Caco-2 (cell line): ENCODE measurements around the gene LBHD2. TPM values are rescaled to one million over a fixed set of nuclear protein-coding genes. Genes with fewer than 3 reads are reported as not detected.

Source experiments
- BruUV-seq: library from RNA; stranded (reverse); fragments of 400-500 nt; replicated peaks from 2 replicates; lab custom pipeline; 2021; lab: Mats Ljungman, UMichigan
- CTCF ChIA-PET: fragments of 300-600 bp; sonication (Branson Sonifier 250); formaldehyde crosslinking; loops from one replicate; lab custom pipeline; 2022; ENCODE audit warnings: antibody characterized with exemption; lab: Charles Lee
- POLR2A ChIA-PET: fragments of 300-600 bp; sonication (Branson Sonifier 250); formaldehyde crosslinking; loops from one replicate; lab custom pipeline; 2022; ENCODE audit warnings: antibody characterized with exemption; lab: Charles Lee
- DNase-seq, 2 experiments: peaks; one replicate each; pipeline versions ENCODE4 v3.0.0 to v3.0.0-alpha.2; 2020 to 2022
- H3K27me3 ChIP-seq: replicated peaks from 2 replicates; pipeline ENCODE4 v1.6.0; 2011; ENCODE audit warnings: low read length; ENCODE audit not compliant: control insufficient read depth, insufficient read depth
- H3K36me3 ChIP-seq: 2 replicates; pipeline ENCODE4 v1.5.1; 2011; ENCODE audit warnings: low read length; ENCODE audit not compliant: control insufficient read depth, insufficient read depth
- H3K4me1 ChIP-seq: fragments of 250-450 bp; sonication (Bioruptor Pico); 2 replicates; pipeline ENCODE4 v1.5.1; 2020; ENCODE audit warnings: mild to moderate bottlenecking
- H3K4me3 ChIP-seq: 2 replicates; pipeline ENCODE4 v1.5.1; 2011; ENCODE audit warnings: low read depth, mild to moderate bottlenecking, control low read depth, low read length
- H3K9me3 ChIP-seq: fragments of 250-450 bp; sonication (Bioruptor Pico); 2 replicates; pipeline ENCODE4 v1.5.1; 2020; ENCODE audit warnings: mild to moderate bottlenecking, moderate library complexity
- H3K27ac Mint-ChIP-seq: one replicate; pipeline ENCODE4 v1.8.0; 2022; ENCODE audit warnings: mixed read lengths; ENCODE audit not compliant: unreplicated experiment
- H3K27me3 Mint-ChIP-seq: one replicate; pipeline ENCODE4 v1.8.0; 2022; ENCODE audit warnings: mixed read lengths; ENCODE audit not compliant: insufficient read depth, unreplicated experiment
- H3K36me3 Mint-ChIP-seq: one replicate; pipeline ENCODE4 v1.8.0; 2022; ENCODE audit warnings: mild to moderate bottlenecking, mixed read lengths; ENCODE audit not compliant: insufficient read depth, unreplicated experiment
- H3K4me1 Mint-ChIP-seq: one replicate; pipeline ENCODE4 v1.8.0; 2022; ENCODE audit warnings: low read depth, mixed read lengths; ENCODE audit not compliant: unreplicated experiment
- H3K4me3 Mint-ChIP-seq: one replicate; pipeline ENCODE4 v1.8.0; 2022; ENCODE audit warnings: mild to moderate bottlenecking, moderate library complexity, mixed read lengths; ENCODE audit not compliant: unreplicated experiment
- H3K9me3 Mint-ChIP-seq: one replicate; pipeline ENCODE4 v1.8.0; 2022; ENCODE audit warnings: mixed read lengths; ENCODE audit not compliant: unreplicated experiment
- intact Hi-C: fragments of 100-400 bp; cut with micrococcal nuclease; formaldehyde crosslinking; loops from one replicate; pipeline ENCODE4 v1.10.0; 2022; ENCODE audit not compliant: unreplicated experiment
- total RNA-seq: library from RNA; stranded (reverse); gene quantifications from 2 replicates; pipeline ENCODE4 v1.2.3, GENCODE V29; 2022
- TF ChIP-seq, protein P1 (sequence below), 2 experiments: fragments of 200-600 bp in 1 of 2; IDR thresholded peaks; 1 replicate in 1 of 2; 2 replicates in 1 of 2; pipeline versions ENCODE4 v1.5.1 to v1.8.0; 2011 to 2022; ENCODE audit warnings: antibody characterized with exemption in 1 of 2, control low read depth in 1 of 2, inconsistent platforms in 1 of 2, low read depth in 1 of 2, low read length in 1 of 2, mild to moderate bottlenecking in 1 of 2, moderate library complexity in 1 of 2; ENCODE audit not compliant: insufficient read depth in 1 of 2, severe bottlenecking in 1 of 2, unreplicated experiment in 1 of 2

Gene LBHD2
- total RNA-seq, 1 experiment from 2014 or later = not detected

DNA sequence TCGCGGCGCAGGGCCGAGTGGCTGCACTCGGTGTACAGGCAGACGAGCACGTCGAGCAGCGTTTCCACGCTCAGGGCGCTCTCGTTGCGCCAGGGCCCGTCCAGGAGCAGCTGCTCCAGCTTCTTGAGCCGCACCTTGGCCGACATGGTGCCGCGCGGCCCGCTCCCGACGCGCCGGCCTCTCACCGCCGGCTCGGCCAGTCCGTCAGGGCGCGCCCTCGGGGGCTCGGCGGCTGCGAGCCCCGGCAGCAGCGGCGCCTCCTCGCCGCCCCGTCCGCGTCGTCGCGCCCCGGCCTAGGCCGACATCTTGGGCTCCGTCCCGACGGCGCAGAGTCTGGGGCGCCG lies 27.0 kb upstream of the LBHD2 start:
- Histone ChIP-seq H3K36me3 (0 out of 2 replicates have a peak, but pooled peaks cover 2% of the 10 kb centered on the region), H3K27me3 (no peaks in the 10 kb centered on the region), H3K9me3 (no peaks in the 10 kb centered on the region), H3K4me1 (peaks cover 17% of the 10 kb centered on the region; the same call in 1 of the 2 replicates), H3K4me3 (peak overlapping the region; percentile 100)
- H3K27me3 Mint-ChIP-seq = no peaks in the 10 kb centered on the region
- intact Hi-C loops = loop anchor here (5.0 kb wide), 1 partner anchor 740 kb away; the partner anchor contains the start of gene ZNF839
- H3K9me3 Mint-ChIP-seq = no peaks in the 10 kb centered on the region
- DNase-seq = no peak
- ChIA-PET CTCF (no interaction called here), POLR2A (interaction anchor here (0.6 to 0.7 kb wide), 2 partner anchors 23 to 277 kb away, joined by 3 to 4 read pairs; partner anchors contain the start of gene EIF5)
- TF ChIP-seq, protein P1, sequence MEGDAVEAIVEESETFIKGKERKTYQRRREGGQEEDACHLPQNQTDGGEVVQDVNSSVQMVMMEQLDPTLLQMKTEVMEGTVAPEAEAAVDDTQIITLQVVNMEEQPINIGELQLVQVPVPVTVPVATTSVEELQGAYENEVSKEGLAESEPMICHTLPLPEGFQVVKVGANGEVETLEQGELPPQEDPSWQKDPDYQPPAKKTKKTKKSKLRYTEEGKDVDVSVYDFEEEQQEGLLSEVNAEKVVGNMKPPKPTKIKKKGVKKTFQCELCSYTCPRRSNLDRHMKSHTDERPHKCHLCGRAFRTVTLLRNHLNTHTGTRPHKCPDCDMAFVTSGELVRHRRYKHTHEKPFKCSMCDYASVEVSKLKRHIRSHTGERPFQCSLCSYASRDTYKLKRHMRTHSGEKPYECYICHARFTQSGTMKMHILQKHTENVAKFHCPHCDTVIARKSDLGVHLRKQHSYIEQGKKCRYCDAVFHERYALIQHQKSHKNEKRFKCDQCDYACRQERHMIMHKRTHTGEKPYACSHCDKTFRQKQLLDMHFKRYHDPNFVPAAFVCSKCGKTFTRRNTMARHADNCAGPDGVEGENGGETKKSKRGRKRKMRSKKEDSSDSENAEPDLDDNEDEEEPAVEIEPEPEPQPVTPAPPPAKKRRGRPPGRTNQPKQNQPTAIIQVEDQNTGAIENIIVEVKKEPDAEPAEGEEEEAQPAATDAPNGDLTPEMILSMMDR (IDR thresholded peaks at IDR 0.05; ENCODE audit: insufficient read depth in 1 of 2, low read depth in 1 of 2, low read length in 1 of 2, severe bottlenecking in 1 of 2, unreplicated experiment in 1 of 2) = no peak
- BruUV-seq = no TSS peak
- H3K4me3 Mint-ChIP-seq = peak overlapping the region; percentile 86
- peaks cover 13% of the 10 kb centered on the region for H3K36me3 Mint-ChIP-seq
- H3K27ac Mint-ChIP-seq = peak overlapping the region; percentile 65
- H3K4me1 Mint-ChIP-seq = no peaks in the 10 kb centered on the region

DNA sequence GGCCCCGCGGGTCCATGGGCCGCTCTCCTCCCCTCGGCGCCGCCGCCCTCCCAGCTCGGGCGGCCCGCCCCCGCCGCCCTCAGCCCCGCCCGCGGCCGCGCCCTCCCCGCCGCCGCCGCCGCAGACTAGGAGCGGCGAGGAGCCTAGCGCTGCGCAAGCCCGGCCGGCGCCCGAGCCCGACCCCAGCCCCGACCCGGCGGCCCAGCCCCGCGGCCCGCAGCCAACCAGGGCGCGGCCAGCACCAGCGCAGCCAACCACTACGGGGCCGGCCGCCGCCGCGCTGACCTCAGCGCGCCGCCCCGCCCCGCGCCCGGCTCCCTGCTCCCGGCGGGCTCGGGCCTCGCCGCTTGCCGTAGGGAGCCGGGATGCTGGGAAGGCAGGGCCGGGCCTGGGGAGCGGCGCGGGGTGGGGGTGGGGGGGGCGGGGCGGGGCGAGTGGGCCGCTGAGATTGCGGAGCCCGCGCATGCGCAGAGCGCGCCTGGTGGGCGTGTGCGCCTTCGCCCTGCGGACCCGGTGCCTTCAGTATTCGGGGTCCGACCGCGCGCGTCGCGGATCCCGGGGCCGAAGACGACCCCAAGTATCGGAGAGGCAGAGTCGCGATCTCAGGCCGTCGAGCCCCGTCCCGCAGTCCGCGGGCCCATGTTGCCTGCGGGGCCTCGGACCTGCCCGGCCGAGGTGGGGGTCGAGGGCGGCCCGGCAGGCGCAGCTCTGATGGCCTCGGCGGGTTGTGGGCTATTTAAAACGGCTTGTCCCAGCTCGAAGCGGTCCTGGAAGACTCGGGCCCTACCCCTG lies 26.4 kb upstream of the LBHD2 start, which contains the start of gene CDC42BPB:
TSS of gene CDC42BPB (minus strand) at position 178 of the 792 bp plus-strand sequence. CDS start 376 bp downstream, outside the sequence.
- H3K27me3 ChIP-seq = no peaks in the 10 kb centered on the region
- H3K27ac Mint-ChIP-seq = peak within 1 kb of the TSS; percentile 65
- H3K9me3 ChIP-seq = no peaks in the 10 kb centered on the region
- peaks cover 17% of the 10 kb centered on the region; the same call in 1 of the 2 replicates for H3K4me1 ChIP-seq
- H3K4me3 Mint-ChIP-seq = peak within 1 kb of the TSS; percentile 86
- TF ChIP-seq, protein P1 (IDR thresholded peaks at IDR 0.05; ENCODE audit: insufficient read depth in 1 of 2, low read depth in 1 of 2, low read length in 1 of 2, severe bottlenecking in 1 of 2, unreplicated experiment in 1 of 2) = no peak
- intact Hi-C loops = loop anchor here (5.0 kb wide), 1 partner anchor 740 kb away; the partner anchor contains the start of gene ZNF839
- 0 out of 2 replicates have a peak, but pooled peaks cover 2% of the 10 kb centered on the region for H3K36me3 ChIP-seq
- no TSS peak for BruUV-seq
- no peaks in the 10 kb centered on the region for H3K9me3 Mint-ChIP-seq
- POLR2A ChIA-PET = interaction anchor here (0.7 kb wide), 1 partner anchor 24 kb away, joined by 3 read pairs; no protein-coding TSS in a partner anchor
- H3K4me3 ChIP-seq = peak within 1 kb of the TSS; percentile 100
- peak; percentile 88 to 95 for DNase-seq
- H3K4me1 Mint-ChIP-seq = no peaks in the 10 kb centered on the region
- no peaks in the 10 kb centered on the region for H3K27me3 Mint-ChIP-seq
- peaks cover 13% of the 10 kb centered on the region for H3K36me3 Mint-ChIP-seq
- CTCF ChIA-PET = no interaction called here
